D721Med (cell line): ENCODE measurements around the gene MZT2B.
"Not testable (repeated sequence)": the region's sequence is repeated elsewhere in the genome, so short reads cannot be mapped to it uniquely, and the experiment has no call there.

ENCODE experiments used
- DNase-seq: peaks from one replicate; pipeline ENCODE4 v3.0.0; 2011; ENCODE audit warnings: low spot score; ENCODE audit not compliant: insufficient read length
- FAIRE-seq: peaks from 2 replicates; lab custom pipeline; 2011; peaks lifted over from hg19 to GRCh38; lab: Jason Lieb, UNC
- CTCF ChIP-seq: IDR thresholded peaks from 2 replicates; pipeline ENCODE4 v1.5.1; 2012; ENCODE audit warnings: mild to moderate bottlenecking, control low read depth; ENCODE audit not compliant: insufficient read depth; ENCODE audit errors: missing control alignments

The MZT2B gene

GRCh38 chr2:130148515-130148914 is 33.5 kb upstream of the MZT2B start:
- not testable (repeated sequence) for DNase-seq

GRCh38 chr2:130150181-130151144 is 31.6 kb upstream of the MZT2B start:
- TF ChIP-seq CTCF: no peak
- FAIRE-seq (no peak), DNase-seq (no peak)

More at GRCh38 chr2:130148515-130148914, 33.5 kb upstream of the MZT2B start:
- FAIRE-seq: not testable (repeated sequence)

- DNase-seq, FAIRE-seq: not testable (repeated sequence)
Measured at GRCh38 chr2:130151145-130151512, 30.9 kb upstream of the MZT2B start.

- not testable (repeated sequence) for DNase-seq, FAIRE-seq
Measured at GRCh38 chr2:130152136-130152815, 29.8 kb upstream of the MZT2B start.

- FAIRE-seq (no peak), DNase-seq (no peak)
- no peak for TF ChIP-seq CTCF
Measured at GRCh38 chr2:130152816-130153595, 29.1 kb upstream of the MZT2B start.

GRCh38 chr2:130153721-130154422 is 28.2 kb upstream of the MZT2B start:
- not testable (repeated sequence) for DNase-seq, FAIRE-seq

- FAIRE-seq, DNase-seq: not testable (repeated sequence)
Measured at GRCh38 chr2:130154423-130154770, 27.7 kb upstream of the MZT2B start.

GRCh38 chr2:130154773-130155765 is 27.0 kb upstream of the MZT2B start:
- FAIRE-seq: no peak
- no peak for DNase-seq
- no peak for TF ChIP-seq CTCF
